Measurements from ENCODE around the gene UBP1.

UBP1 gene

DNA sequence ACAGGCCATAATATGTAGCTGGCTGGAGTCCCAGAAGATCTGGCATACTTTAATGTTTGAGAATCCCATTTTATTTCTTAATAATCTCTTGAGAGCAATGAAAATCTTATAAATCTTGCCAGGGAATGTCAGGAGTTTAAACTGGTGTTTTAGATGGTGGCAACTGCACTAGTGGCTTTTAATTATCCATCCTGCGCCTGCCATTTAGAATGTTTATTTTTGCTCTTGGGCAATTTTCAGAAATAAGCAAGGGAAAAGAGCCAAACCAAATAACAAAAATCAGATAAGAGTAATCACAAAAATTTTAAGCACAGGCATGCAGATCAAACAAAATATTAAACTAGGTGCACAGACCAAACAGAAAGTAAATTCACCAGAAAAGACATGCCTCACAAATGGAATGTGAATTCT, 41.9 kb upstream of the UBP1 start:
- Histone ChIP-seq H3K9ac (ENCODE audit: low read length) (no peak overlapping the region), H3K36me3 (ENCODE audit: insufficient read depth, low read length) (no peaks in the 10 kb centered on the region), H3K27ac (ENCODE audit: low read depth, low read length, poor library complexity, severe bottlenecking) (no peak overlapping the region), H3K27me3 (ENCODE audit: insufficient read depth, low read length) (no peaks in the 10 kb centered on the region), H2AFZ (ENCODE audit: low read length) (no peak overlapping the region), H3K79me2 (ENCODE audit: insufficient read depth, low read length) (no peaks in the 10 kb centered on the region), H4K20me1 (ENCODE audit: insufficient read depth, low read length) (no peaks in the 10 kb centered on the region), H3K4me1 (ENCODE audit: insufficient read depth, low read length, severe bottlenecking) (no peaks in the 10 kb centered on the region), H3K4me3 (ENCODE audit: low read depth, low read length, poor library complexity, severe bottlenecking) (no peak overlapping the region), H3K4me2 (ENCODE audit: low read length) (no peak overlapping the region), H3K9me3 (ENCODE audit: low read length) (0 out of 2 replicates have a peak, but pooled peaks cover 6% of the 10 kb centered on the region), H3K9me2 (ENCODE audit: low read depth, low read length) (no peaks in the 10 kb centered on the region), H3F3A (ENCODE audit: insufficient read depth, low read length) (no peaks in the 10 kb centered on the region)
- TF ChIP-seq EZH2 (IDR thresholded peaks at IDR 0.05; ENCODE audit: borderline replicate concordance, low read length), result no peak

DNA sequence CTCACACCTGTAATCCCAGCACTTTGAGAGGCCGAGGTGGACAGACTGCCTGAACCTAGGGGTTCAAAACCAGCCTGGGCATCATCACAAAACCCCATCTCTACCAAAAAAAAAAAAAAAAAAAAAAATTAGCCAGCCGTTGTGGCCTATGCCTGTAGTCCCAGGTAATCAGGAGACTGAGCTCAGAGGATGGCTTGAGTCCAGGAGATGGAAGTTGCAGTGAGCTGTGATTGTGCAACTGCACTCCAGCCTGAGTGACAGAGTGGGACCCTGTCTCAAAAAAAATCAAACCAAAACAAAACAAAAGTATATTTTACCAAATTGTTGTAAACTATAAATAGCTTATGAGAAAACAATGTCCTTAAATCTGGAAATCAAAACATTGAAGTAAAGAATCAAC, 34.7 kb upstream of the UBP1 start:
- no peaks in the 10 kb centered on the region for H3K27me3 ChIP-seq (ENCODE audit: insufficient read depth, low read length)
- H4K20me1 ChIP-seq (ENCODE audit: insufficient read depth, low read length), result no peaks in the 10 kb centered on the region
- no peak overlapping the region for H2AFZ ChIP-seq (ENCODE audit: low read length)
- H3K4me2 ChIP-seq (ENCODE audit: low read length), result no peak overlapping the region
- H3K9ac ChIP-seq (ENCODE audit: low read length), result no peak overlapping the region
- H3K4me1 ChIP-seq (ENCODE audit: insufficient read depth, low read length, severe bottlenecking), result no peaks in the 10 kb centered on the region
- TF ChIP-seq, protein P1, sequence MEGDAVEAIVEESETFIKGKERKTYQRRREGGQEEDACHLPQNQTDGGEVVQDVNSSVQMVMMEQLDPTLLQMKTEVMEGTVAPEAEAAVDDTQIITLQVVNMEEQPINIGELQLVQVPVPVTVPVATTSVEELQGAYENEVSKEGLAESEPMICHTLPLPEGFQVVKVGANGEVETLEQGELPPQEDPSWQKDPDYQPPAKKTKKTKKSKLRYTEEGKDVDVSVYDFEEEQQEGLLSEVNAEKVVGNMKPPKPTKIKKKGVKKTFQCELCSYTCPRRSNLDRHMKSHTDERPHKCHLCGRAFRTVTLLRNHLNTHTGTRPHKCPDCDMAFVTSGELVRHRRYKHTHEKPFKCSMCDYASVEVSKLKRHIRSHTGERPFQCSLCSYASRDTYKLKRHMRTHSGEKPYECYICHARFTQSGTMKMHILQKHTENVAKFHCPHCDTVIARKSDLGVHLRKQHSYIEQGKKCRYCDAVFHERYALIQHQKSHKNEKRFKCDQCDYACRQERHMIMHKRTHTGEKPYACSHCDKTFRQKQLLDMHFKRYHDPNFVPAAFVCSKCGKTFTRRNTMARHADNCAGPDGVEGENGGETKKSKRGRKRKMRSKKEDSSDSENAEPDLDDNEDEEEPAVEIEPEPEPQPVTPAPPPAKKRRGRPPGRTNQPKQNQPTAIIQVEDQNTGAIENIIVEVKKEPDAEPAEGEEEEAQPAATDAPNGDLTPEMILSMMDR (IDR thresholded peaks at IDR 0.05; ENCODE audit: low read length), result no peak
- TF ChIP-seq EZH2 (IDR thresholded peaks at IDR 0.05; ENCODE audit: borderline replicate concordance, low read length), result no peak
- no peaks in the 10 kb centered on the region for H3F3A ChIP-seq (ENCODE audit: insufficient read depth, low read length)
- H3K27ac ChIP-seq (ENCODE audit: low read depth, low read length, poor library complexity, severe bottlenecking), result no peak overlapping the region
- no peaks in the 10 kb centered on the region for H3K79me2 ChIP-seq (ENCODE audit: insufficient read depth, low read length)
- H3K9me2 ChIP-seq (ENCODE audit: low read depth, low read length), result no peaks in the 10 kb centered on the region
- H3K9me3 ChIP-seq (ENCODE audit: low read length), result 0 out of 2 replicates have a peak, but pooled peaks cover 2% of the 10 kb centered on the region
- no peaks in the 10 kb centered on the region for H3K36me3 ChIP-seq (ENCODE audit: insufficient read depth, low read length)
- H3K4me3 ChIP-seq (ENCODE audit: low read depth, low read length, poor library complexity, severe bottlenecking), result no peak overlapping the region

DNA sequence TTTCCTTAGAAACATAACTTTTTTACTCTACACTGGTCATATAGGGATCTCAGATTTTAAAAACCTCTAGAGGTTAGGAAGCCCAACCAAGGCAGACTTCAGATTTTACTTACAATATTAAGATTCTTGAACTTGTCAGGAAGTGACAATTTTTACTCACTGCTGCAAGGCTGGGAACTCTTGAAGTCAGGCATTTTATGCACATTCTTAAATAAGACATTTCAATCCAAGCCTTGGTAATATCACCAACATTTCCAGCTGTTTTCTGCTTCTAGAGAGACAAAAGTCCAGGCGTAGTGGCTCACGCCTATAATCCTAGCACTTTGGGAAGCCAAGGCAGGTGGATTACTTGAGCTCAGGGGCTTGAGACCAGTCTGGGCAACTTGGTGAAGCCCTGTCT, 33.6 kb upstream of the UBP1 start:
- no peaks in the 10 kb centered on the region for H3F3A ChIP-seq (ENCODE audit: insufficient read depth, low read length)
- H3K4me2 ChIP-seq (ENCODE audit: low read length), result no peak overlapping the region
- H3K9me2 ChIP-seq (ENCODE audit: low read depth, low read length), result no peaks in the 10 kb centered on the region
- H3K27ac ChIP-seq (ENCODE audit: low read depth, low read length, poor library complexity, severe bottlenecking), result no peak overlapping the region
- no peaks in the 10 kb centered on the region for H3K36me3 ChIP-seq (ENCODE audit: insufficient read depth, low read length)
- TF ChIP-seq, protein P1 (IDR thresholded peaks at IDR 0.05; ENCODE audit: low read length), result no peak
- TF ChIP-seq EZH2 (IDR thresholded peaks at IDR 0.05; ENCODE audit: borderline replicate concordance, low read length), result no peak
- H3K9me3 ChIP-seq (ENCODE audit: low read length), result no peaks in the 10 kb centered on the region
- H3K4me3 ChIP-seq (ENCODE audit: low read depth, low read length, poor library complexity, severe bottlenecking), result no peak overlapping the region
- no peaks in the 10 kb centered on the region for H3K27me3 ChIP-seq (ENCODE audit: insufficient read depth, low read length)
- H4K20me1 ChIP-seq (ENCODE audit: insufficient read depth, low read length), result no peaks in the 10 kb centered on the region
- no peak overlapping the region for H3K9ac ChIP-seq (ENCODE audit: low read length)
- no peaks in the 10 kb centered on the region for H3K4me1 ChIP-seq (ENCODE audit: insufficient read depth, low read length, severe bottlenecking)
- no peaks in the 10 kb centered on the region for H3K79me2 ChIP-seq (ENCODE audit: insufficient read depth, low read length)
- H2AFZ ChIP-seq (ENCODE audit: low read length), result no peak overlapping the region

DNA sequence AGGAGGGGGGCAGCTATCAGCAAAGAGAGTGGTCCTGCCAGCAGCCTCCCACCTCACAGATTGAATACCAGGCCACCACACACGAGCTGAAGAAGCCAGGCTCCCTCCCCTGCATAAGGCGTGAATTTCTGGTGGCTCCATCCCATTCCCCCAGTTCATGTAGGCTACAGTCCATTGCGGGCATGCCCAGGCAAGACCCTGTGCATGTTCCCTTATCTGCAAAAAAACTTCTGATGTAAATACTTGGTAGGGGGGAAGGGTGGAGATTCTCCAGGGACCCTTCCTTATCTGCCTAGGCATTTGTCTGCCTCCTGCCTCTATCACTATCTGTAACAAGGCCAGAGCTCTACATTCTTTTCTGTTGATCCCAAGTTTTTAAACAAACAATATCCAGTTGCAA, 27.6 kb upstream of the UBP1 start:
- Histone ChIP-seq H3K4me2 (ENCODE audit: low read length) (no peak overlapping the region), H3K79me2 (ENCODE audit: insufficient read depth, low read length) (no peaks in the 10 kb centered on the region), H3K4me1 (ENCODE audit: insufficient read depth, low read length, severe bottlenecking) (no peaks in the 10 kb centered on the region), H3K9me3 (ENCODE audit: low read length) (0 out of 2 replicates have a peak, but pooled peaks cover 6% of the 10 kb centered on the region), H3F3A (ENCODE audit: insufficient read depth, low read length) (no peaks in the 10 kb centered on the region), H3K9me2 (ENCODE audit: low read depth, low read length) (no peaks in the 10 kb centered on the region), H3K27me3 (ENCODE audit: insufficient read depth, low read length) (no peaks in the 10 kb centered on the region), H3K4me3 (ENCODE audit: low read depth, low read length, poor library complexity, severe bottlenecking) (no peak overlapping the region), H2AFZ (ENCODE audit: low read length) (no peak overlapping the region), H3K27ac (ENCODE audit: low read depth, low read length, poor library complexity, severe bottlenecking) (no peak overlapping the region), H3K9ac (ENCODE audit: low read length) (no peak overlapping the region), H4K20me1 (ENCODE audit: insufficient read depth, low read length) (no peaks in the 10 kb centered on the region), H3K36me3 (ENCODE audit: insufficient read depth, low read length) (no peaks in the 10 kb centered on the region)
- no peak for TF ChIP-seq EZH2 (IDR thresholded peaks at IDR 0.05; ENCODE audit: borderline replicate concordance, low read length)
- TF ChIP-seq, protein P1 (IDR thresholded peaks at IDR 0.05; ENCODE audit: low read length), result no peak
